A673 (cell line): Measurements from ENCODE around the gene MPP1. TPM values are rescaled to one million over a fixed set of nuclear protein-coding genes. Genes with fewer than 3 reads are reported as not detected.

ENCODE experiments used
- BruUV-seq: library from RNA; stranded (reverse); fragments of 400-500 nt; replicated peaks from 2 replicates; lab custom pipeline; 2021; lab: Mats Ljungman, UMichigan
- CTCF ChIA-PET: fragments of 300-600 bp; sonication (Branson Sonifier 250); formaldehyde crosslinking; loops from one replicate; lab custom pipeline; 2022; ENCODE audit warnings: antibody characterized with exemption; lab: Charles Lee
- POLR2A ChIA-PET: fragments of 300-600 bp; sonication (Branson Sonifier 250); formaldehyde crosslinking; loops from one replicate; lab custom pipeline; 2022; ENCODE audit warnings: antibody characterized with exemption; ENCODE audit not compliant: low non-redundant PET; lab: Charles Lee
- DNase-seq: peaks from one replicate; pipeline ENCODE4 v3.0.0-alpha.2; 2015; ENCODE audit warnings: low spot score
- H3K27ac ChIP-seq: fragments of 200-600 bp; sonication (generic); 2 replicates; pipeline ENCODE4 v1.5.1; 2016; ENCODE audit warnings: mixed run types, low read depth, mild to moderate bottlenecking, mixed read lengths, antibody characterized with exemption, low read length; ENCODE audit not compliant: poor library complexity, severe bottlenecking
- H3K27me3 ChIP-seq: fragments of 200-600 bp; sonication (generic); replicated peaks from 2 replicates; pipeline ENCODE4 v1.6.1; 2017; ENCODE audit warnings: mixed run types, low read depth, mild to moderate bottlenecking, mixed read lengths, antibody characterized with exemption, low read length; ENCODE audit not compliant: insufficient read depth, poor library complexity
- H3K36me3 ChIP-seq: fragments of 200-600 bp; sonication (generic); 2 replicates; pipeline ENCODE4 v1.6.1; 2016; ENCODE audit warnings: mixed run types, mild to moderate bottlenecking, mixed read lengths, antibody characterized with exemption, low read length; ENCODE audit not compliant: insufficient read depth, poor library complexity, severe bottlenecking
- H3K4me1 ChIP-seq: fragments of 200-600 bp; sonication (generic); 2 replicates; pipeline ENCODE4 v1.6.1; 2017; ENCODE audit warnings: mixed run types, mild to moderate bottlenecking, mixed read lengths, antibody characterized with exemption, low read length; ENCODE audit not compliant: insufficient read depth, poor library complexity, severe bottlenecking
- H3K4me3 ChIP-seq: fragments of 200-600 bp; sonication (generic); 2 replicates; pipeline ENCODE4 v1.5.1; 2016; ENCODE audit warnings: low read depth, mixed run types, mild to moderate bottlenecking, mixed read lengths, low read length; ENCODE audit not compliant: poor library complexity, severe bottlenecking
- H3K9me3 ChIP-seq: fragments of 200-600 bp; sonication (generic); 2 replicates; pipeline ENCODE4 v1.6.1; 2016; ENCODE audit warnings: mixed run types, low read depth, mild to moderate bottlenecking, mixed read lengths, antibody characterized with exemption, low read length; ENCODE audit not compliant: poor library complexity, severe bottlenecking
- EZH2 ChIP-seq: fragments of 200-600 bp; sonication (generic); IDR thresholded peaks from 2 replicates; pipeline ENCODE4 v1.6.1; 2017; ENCODE audit warnings: borderline replicate concordance, low read depth, mild to moderate bottlenecking, mixed read lengths, antibody characterized with exemption, low read length; ENCODE audit not compliant: poor library complexity, severe bottlenecking
- intact Hi-C: fragments of 100-400 bp; cut with micrococcal nuclease; formaldehyde crosslinking; loops from one replicate; pipeline ENCODE4 v1.10.0; 2022; ENCODE audit not compliant: unreplicated experiment
- total RNA-seq: library from RNA; stranded (reverse); gene quantifications from 2 replicates; pipeline ENCODE4 v1.2.3, GENCODE V29; 2021
- TF ChIP-seq, protein P1 (sequence below): fragments of 300-800, 200-600 bp; sonication (generic); conservative IDR thresholded peaks from 2 replicates; pipeline ENCODE4 v1.5.1; 2017; ENCODE audit warnings: low read depth, mild to moderate bottlenecking, antibody characterized with exemption, low read length, moderate library complexity, mixed read lengths

MPP1 gene
- total RNA-seq, 1 experiment from 2014 or later = 10.4 TPM

DNA sequence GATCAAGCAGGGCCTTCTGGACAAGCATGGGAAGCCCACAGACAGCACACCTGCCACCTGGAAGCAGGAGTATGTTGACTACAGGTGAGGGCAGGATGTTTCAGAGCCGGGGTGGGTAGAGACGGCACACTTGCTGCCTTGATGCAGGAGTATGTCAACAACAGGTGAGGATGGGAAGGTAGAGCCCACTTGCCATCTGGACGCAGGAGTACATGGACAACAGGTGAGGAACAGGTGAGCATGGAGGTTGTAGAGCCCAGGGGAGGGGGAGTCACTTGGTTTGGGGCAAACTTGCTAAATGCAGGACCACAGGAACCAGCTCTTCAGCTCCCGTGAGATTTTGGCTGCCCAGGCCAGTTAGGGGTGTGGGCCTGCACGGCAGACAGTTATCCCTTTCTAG is 30.7 kb downstream of the MPP1 start:
- TF ChIP-seq, protein P1, sequence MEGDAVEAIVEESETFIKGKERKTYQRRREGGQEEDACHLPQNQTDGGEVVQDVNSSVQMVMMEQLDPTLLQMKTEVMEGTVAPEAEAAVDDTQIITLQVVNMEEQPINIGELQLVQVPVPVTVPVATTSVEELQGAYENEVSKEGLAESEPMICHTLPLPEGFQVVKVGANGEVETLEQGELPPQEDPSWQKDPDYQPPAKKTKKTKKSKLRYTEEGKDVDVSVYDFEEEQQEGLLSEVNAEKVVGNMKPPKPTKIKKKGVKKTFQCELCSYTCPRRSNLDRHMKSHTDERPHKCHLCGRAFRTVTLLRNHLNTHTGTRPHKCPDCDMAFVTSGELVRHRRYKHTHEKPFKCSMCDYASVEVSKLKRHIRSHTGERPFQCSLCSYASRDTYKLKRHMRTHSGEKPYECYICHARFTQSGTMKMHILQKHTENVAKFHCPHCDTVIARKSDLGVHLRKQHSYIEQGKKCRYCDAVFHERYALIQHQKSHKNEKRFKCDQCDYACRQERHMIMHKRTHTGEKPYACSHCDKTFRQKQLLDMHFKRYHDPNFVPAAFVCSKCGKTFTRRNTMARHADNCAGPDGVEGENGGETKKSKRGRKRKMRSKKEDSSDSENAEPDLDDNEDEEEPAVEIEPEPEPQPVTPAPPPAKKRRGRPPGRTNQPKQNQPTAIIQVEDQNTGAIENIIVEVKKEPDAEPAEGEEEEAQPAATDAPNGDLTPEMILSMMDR = no peak
- no peak for TF ChIP-seq EZH2
- H3K27me3 ChIP-seq = no peaks in the 10 kb centered on the region
- intact Hi-C loops = no loop called here
- ChIA-PET CTCF (no interaction called here), POLR2A (no interaction called here)
- H3K4me1 ChIP-seq = no peaks in the 10 kb centered on the region
- no TSS peak for BruUV-seq
- H3K9me3 ChIP-seq = peaks cover 3% of the 10 kb centered on the region
- no peak overlapping the region for H3K27ac ChIP-seq
- H3K36me3 ChIP-seq = peaks cover 64% of the 10 kb centered on the region
- no peak for DNase-seq
- no peak overlapping the region for H3K4me3 ChIP-seq

GRCh38 chrX:154762537-154763296 is 42.6 kb downstream of the MPP1 start, which contains the start of gene DKC1:
TSS of gene DKC1 (plus strand) at chrX:154762864. CDS start at chrX:154762966, 102 bp downstream.
- POLR2A ChIA-PET = no interaction called here
- Histone ChIP-seq H3K27me3 (no peaks in the 10 kb centered on the region), H3K9me3 (no peaks in the 10 kb centered on the region), H3K27ac (peak within 1 kb of the TSS; percentile 81), H3K4me3 (peak within 1 kb of the TSS; percentile 60), H3K36me3 (peaks cover 31% of the 10 kb centered on the region), H3K4me1 (no peaks in the 10 kb centered on the region)
- peak; percentile 95 for DNase-seq
- no TSS peak for BruUV-seq
- CTCF ChIA-PET = interaction anchor here (1.0 to 1.1 kb wide), 2 partner anchors 12 to 14 kb away, joined by 3 read pairs; partner anchors contain the start of gene GAB3
- TF ChIP-seq, protein P1 = 0 out of 2 replicates have a peak, but pooled peaks have one; percentile 23
- no peak for TF ChIP-seq EZH2
- intact Hi-C loops = no loop called here

GRCh38 chrX:154761977-154762536 is 43.2 kb downstream of the MPP1 start:
- H3K27me3 ChIP-seq = no peaks in the 10 kb centered on the region
- peak overlapping the region; percentile 67 for H3K27ac ChIP-seq
- CTCF ChIA-PET = interaction anchor here (1.0 to 1.1 kb wide), 2 partner anchors 11 to 13 kb away, joined by 3 read pairs; partner anchors contain the start of gene GAB3
- peaks cover 24% of the 10 kb centered on the region for H3K36me3 ChIP-seq
- intact Hi-C loops = no loop called here
- H3K4me3 ChIP-seq = peak overlapping the region; percentile 60
- H3K4me1 ChIP-seq = no peaks in the 10 kb centered on the region
- TSS peak; percentile 98 for BruUV-seq
- H3K9me3 ChIP-seq = no peaks in the 10 kb centered on the region
- POLR2A ChIA-PET = no interaction called here
- DNase-seq = no peak
- TF ChIP-seq EZH2 = no peak
- TF ChIP-seq, protein P1 = no peak
